NCI-H187 (cell line): ENCODE measurements around the gene IVL.
A peak's percentile ranks its signal among the peaks of the same experiment; 100 is the strongest.

Experiments used
- DNase-seq, 2 experiments: peaks; one replicate each; lab custom pipeline; 2025; lab: John Stamatoyannopoulos, UW

IVL gene, protein sequence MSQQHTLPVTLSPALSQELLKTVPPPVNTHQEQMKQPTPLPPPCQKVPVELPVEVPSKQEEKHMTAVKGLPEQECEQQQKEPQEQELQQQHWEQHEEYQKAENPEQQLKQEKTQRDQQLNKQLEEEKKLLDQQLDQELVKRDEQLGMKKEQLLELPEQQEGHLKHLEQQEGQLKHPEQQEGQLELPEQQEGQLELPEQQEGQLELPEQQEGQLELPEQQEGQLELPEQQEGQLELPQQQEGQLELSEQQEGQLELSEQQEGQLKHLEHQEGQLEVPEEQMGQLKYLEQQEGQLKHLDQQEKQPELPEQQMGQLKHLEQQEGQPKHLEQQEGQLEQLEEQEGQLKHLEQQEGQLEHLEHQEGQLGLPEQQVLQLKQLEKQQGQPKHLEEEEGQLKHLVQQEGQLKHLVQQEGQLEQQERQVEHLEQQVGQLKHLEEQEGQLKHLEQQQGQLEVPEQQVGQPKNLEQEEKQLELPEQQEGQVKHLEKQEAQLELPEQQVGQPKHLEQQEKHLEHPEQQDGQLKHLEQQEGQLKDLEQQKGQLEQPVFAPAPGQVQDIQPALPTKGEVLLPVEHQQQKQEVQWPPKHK

DNA sequence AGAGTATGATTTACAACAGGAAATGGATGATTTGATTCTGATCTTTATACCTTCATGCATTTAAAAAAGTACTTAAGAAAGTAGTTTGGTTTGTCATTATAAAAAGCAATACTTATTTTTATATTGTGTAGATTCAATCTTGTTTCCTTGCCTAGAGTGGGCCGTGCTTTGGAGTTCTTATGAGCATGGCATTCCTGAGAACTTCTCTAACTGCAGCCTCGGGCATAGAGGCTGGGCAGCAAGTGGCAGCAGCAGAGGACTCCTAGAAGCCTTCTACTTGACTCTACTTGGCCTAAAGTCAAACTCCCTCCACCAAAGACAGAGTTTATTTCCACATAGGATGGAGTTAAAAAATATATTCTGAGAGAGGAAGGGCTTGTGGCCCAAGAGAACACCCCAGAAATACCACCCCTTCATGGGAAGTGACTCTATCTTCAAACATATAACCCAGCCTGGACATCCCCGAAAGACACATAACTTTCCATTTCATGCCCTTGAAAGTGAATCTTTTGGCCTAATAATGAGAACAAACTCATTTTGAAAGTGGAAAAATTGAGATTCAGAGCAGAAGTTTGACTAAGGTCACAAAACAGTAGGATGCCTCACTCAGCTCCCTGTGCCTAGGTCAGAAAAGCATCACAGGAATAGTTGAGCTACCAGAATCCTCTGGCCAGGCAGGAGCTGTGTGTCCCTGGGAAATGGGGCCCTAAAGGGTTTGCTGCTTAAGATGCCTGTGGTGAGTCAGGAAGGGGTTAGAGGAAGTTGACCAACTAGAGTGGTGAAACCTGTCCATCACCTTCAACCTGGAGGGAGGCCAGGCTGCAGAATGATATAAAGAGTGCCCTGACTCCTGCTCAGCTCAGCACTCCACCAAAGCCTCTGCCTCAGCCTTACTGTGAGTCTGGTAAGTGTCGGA is at the start of gene IVL:
Gene IVL, plus strand, starts transcription at position 861 of the 916 bp plus-strand sequence. CDS start 1,252 bp downstream, outside the sequence.
- DNase-seq, result no peak

DNA sequence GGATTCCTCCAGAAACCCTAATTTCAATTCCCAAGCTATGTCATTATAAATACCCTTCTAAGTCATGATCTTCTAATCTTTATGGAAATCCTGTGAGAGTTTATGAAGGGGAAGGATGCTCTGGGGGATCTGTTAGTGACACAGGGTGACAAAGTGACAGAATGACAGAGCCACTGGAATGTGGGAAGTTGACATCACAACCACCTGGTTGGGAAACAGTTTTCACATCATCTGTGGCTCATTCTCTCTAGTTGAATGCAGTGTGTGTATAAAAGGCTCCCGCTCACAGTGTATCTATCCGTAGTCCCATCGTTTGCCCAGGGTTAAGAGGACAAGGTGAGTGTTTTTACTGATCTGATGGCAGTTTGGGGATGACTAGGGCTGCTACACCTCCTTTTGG is 48.6 kb upstream of the IVL start, which contains the start of gene LCE7A:
Gene LCE7A, plus strand, starts transcription at position 301 of the 400 bp plus-strand sequence. CDS start 702 bp downstream, outside the sequence.
- no peak for DNase-seq

DNA sequence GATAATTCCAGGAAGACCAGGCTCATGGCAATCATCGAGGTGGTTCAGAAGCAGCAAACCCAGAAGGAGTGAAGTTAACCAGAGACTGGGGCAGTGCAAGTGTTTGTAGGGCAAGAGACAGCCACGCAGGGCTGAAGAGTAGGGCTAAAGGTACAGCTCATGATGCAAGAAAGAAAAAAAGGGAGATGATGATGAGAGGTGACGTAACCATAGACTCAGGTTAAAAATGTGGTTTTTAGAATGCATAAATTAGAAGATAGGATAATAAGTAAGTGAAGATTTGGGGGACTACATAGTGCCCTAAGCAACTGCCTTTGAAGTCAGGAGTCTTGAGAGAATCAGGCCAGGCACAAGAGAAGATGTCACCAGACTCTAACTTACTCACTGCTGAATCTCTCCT is 48.2 kb upstream of the IVL start:
- DNase-seq, result no peak

DNA sequence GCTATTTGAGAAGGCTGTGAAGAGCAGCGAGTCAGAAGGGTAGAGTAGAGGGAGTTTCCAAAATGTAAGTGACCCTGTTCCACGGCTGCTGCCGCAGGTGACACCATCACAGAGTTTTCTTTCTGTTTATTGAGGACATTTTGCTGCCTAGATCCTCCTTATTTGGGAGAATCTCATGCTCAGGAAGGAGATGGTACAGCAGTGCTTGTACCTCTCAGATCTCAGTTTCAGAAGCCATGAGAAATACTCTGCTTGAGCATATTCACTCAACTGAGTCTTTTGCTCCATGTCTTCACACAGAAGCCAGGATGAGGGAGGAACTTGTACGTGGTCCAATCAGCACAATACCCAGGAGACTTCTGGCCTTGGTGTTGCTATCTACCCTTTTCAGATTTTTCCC is 47.0 kb upstream of the IVL start:
- no peak for DNase-seq

DNA sequence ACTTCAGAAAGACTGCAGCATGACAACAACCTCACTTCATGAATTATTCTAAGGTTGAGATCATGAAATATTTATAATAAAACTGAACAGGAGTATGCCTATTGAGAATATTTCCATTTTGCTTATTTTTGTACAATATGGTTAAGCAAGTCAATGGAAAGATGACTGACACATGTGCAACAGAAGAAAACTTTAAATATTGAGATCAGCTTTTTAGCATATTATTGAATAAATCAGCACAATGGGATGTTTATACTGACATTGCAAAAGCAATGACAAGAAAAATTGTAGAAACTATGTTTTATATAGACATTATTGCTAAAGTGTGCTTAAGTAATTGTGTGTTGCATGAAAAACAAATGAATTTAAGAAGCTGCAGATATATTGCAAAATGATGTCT is 43.9 kb upstream of the IVL start:
- DNase-seq, result no peak

DNA sequence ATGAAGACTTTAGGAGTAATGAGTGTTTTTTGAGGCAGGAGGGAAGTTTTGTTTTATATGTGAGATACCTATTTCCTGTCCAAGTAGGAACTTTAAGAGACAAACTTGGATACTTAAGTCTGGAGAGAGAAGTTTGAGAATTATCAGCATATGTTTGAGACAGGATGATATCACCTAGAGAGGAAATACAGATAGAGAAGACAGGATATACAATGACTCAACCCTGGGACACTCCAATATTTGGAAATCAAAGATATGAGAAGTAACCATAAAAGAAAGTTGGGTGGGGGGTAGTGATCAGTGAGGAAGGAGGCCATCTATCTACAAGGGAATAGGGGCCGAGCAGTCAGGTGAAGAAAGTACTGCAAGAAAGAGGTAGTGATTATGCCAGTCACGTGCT is 42.0 kb upstream of the IVL start:
- no peak for DNase-seq

DNA sequence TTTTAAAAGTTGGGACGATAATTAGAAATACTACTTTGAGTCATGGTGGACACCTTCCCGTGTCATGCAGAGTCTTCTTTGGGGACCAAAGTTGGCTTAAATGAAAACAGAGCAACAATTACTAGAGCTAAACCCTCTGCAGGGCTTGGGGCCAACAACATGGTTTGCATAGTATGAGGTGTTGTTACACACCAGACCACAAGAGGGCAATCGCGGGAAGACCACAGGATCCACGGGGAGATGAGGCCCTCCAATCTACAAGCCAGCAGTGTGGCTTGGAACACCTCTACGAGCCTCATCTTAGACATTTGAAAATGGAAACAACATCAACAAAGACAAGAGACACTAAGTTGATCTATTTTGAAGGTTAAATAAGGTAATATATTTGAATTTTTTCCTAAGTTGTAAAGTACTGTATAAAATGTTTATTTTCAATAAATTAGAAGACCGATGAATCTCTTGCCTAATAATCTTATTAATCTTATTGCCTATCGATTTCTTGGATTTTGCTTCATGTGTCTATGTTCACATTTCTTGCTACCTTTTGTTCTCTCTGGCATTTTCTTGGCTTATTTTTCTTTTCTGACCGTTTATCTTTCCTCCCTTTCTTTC is 38.4 kb upstream of the IVL start:
- DNase-seq, result peak; percentile 59 to 88

DNA sequence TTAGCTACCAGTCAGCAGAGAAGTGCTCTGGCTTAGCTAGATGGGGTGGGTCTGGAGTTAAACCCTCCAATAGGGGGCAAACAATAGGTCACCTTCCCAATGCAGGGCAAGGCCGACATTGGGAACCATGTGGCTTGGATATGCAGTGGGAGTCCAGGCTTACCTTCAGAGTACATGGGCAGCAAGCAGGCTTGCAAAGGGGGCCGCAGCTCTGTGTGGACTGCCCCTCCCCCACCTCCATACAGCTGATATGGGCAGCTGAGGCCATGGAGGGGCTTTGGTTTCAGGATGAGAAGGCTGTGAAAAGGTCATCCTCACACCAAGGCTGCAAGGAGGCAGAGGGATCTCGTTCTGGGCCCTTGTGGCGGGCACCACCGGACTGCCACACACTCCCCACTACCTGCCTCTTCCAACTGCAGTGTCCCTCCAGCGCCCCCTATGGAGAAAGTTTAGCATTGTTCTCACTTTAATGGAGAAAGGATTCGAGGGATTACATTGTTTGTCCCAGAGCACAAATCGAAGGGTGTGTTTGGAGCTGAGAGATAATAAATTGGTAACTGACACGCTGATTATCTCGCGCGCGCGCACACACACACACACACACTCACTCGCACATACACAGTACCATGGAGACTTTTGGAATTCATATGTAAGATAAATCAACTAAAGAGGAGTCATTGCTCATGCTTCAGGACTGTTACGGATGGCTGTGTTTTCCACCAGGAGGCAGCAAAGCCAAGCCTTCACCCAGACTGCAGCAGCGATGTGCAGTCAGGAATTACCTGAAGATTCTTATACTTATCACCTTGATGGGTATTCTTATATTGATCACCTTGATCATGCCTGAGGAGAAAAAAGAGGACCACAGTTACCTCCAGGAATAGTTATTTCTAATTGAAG is 37.3 kb upstream of the IVL start:
- DNase-seq, result peak; percentile 38 to 42

DNA sequence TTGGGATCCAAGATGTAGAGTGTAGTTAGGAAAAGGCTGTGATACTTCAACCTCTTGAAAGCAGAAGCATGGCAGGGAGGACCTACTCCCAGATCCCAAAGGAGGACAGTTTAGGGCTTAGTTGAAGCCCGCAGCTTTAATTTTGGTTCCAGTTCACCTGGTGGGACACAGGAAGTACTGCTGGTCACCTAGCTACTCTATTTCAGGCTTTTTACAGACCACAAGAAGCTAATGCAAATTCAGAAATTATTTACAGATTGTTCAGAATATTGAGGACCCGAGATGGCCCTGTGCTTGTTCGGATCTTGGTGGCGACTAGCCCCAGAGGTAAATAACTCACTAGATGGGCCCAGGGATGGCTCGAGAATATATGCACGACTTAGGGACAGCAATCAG is 36.6 kb upstream of the IVL start:
- DNase-seq, result no peak

DNA sequence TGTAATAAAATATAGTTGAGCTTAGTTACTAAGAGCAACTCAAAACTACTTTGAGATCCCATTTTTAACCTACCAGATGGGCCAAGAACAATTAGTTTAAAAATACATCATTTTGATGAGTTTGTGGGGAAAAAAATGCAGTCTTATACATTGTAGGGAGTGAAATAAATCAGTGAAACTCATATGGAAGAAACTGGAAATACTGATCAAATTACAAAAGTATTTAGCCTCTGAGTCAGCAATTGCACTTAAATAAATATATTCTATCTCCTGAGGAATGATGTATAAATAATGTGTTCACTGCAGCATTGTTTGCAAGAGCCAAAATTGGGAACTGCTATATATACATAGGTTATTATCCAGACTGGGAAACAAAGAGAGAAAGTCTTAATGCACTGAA is 34.9 kb upstream of the IVL start:
- DNase-seq, result no peak

DNA sequence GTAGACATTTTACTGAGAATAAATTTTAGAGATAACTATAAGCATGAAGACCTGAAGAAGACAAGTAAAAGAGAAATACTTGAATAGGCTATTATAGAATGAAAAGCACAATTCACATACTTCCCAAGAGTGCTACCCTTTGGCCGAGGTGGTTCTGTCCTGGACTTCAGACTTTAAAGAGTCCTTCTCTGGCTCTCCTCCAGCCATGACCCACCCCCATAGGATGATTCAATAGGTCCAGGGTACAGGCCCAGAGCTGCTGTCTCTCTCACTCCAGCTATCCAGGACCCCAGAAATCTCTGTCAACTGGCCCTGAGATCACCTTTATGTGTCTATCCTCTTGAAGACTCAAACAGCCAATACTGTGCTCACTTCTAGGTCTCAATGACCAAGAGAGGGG is 31.5 kb upstream of the IVL start:
- no peak for DNase-seq

DNA sequence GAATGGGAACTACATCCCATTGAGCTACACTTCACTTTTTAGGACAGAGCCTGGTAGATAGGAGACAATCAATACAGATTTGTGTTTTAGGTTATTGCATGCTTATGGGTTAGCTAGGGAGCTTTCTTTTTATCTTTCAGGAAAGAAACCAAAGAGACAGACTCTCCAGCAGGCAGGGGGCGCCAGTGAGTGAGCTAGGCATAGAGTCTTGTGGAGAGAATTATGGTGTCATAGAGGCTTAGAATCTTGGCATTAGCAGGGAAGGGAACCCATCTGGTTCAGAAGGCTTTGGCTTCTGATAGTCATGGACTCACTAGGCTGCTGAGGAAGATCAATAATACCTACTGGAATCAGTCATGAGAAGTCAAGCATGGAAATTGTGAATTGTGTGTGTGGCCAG is 30.3 kb upstream of the IVL start, which contains the start of gene SMCP:
Gene SMCP, plus strand, starts transcription at position 281 of the 400 bp plus-strand sequence. CDS start 6,101 bp downstream, outside the sequence.
- no peak for DNase-seq

DNA sequence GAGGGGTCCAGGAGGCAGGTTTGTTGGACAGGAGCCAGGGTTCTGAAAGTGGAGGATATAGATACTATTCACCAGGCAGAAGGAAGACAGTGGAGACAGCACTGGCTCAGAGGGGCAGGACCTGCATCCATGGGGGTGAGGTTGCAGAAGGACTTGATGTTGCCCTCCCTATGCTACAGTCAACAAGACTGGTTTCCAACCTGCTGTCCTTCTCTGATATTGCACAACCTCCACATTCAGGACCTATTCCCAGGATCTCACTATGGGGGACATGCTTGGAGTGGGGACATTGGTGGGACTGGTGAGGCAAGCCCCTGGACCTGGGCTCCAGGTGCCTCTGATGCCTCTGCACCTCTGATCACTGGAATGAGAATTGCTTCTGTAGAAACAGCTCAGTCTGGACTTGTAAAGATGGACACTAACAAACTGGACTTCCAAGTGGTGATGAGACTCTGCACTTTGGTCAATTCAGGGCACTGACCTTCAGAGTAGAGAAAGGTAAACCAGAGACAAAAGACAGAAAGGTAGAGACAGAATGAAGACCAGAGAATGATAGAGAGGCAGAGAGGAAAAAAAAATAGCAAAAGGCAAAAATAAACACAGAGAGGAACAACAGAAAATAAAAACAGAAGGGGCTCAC is 28.7 kb upstream of the IVL start:
- DNase-seq, result no peak

DNA sequence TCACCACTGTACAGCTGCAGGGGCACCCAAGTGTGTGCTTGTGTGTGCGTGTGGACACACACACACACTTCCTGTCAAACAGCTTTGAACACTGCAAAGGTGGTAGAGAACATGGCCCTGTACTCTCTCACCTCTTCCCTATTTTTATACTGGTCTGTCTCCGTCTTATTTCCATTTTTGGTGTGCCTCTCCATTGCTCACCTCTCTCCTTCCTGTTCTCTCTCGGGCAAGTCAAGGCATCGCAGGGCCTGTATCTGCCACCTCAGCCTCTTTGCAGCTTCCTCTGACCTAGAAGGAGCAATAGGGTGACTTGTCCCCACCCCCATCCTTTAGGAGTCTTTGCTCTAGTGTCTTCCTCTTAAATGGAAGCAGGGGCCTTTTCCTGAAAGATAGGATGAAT is 28.0 kb upstream of the IVL start:
- DNase-seq, result no peak

DNA sequence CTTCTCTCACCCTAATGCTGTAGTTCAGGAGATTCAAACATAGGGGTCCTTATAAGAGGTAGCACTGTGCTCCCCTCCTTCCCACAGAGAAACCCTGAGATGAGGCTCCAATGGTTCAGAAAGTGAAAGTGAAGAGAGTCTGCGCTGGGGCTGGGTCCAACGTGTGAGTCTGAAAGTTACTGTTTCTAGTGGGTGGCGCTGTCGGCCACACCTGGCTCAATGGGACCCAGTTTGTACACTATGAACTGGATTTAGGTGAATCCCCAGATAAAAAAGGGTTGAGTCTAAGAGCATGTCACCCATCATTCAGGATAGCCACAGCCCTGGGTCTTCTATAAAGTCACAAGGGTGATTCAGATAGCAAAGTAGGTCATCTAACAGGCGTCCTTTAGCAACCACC is 27.4 kb upstream of the IVL start:
- no peak for DNase-seq

DNA sequence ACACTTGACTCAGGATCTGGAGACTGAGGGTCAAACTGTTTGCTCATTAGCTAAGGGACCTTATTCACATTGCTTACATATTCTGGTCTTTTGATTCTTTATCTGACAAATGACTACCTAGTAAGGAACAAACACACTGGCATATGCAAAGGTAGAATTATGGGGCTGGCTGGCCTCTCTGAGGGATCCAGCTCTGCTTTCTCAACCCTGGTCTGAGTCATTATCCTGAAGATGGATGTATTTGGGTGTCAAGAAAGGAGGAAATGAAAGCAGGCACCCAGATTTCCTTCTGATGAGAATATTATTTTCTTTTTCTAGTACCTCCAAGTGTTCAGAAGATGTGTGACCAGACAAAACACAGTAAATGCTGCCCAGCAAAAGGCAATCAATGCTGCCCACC is 24.3 kb upstream of the IVL start:
- DNase-seq, result no peak

DNA sequence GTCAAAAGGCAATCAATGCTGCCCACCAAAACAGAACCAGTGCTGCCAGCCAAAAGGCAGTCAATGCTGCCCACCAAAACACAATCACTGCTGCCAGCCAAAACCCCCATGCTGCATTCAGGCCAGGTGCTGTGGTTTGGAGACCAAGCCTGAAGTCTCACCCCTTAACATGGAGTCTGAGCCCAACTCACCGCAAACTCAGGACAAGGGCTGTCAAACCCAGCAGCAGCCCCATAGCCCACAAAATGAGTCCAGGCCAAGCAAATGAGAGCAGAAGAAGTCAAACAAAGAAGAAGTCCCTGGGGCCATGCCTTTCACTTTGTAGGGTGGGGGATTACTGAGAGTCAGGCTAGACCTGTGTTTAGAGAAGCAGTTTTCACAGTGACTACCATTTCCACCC is 23.8 kb upstream of the IVL start:
- no peak for DNase-seq

DNA sequence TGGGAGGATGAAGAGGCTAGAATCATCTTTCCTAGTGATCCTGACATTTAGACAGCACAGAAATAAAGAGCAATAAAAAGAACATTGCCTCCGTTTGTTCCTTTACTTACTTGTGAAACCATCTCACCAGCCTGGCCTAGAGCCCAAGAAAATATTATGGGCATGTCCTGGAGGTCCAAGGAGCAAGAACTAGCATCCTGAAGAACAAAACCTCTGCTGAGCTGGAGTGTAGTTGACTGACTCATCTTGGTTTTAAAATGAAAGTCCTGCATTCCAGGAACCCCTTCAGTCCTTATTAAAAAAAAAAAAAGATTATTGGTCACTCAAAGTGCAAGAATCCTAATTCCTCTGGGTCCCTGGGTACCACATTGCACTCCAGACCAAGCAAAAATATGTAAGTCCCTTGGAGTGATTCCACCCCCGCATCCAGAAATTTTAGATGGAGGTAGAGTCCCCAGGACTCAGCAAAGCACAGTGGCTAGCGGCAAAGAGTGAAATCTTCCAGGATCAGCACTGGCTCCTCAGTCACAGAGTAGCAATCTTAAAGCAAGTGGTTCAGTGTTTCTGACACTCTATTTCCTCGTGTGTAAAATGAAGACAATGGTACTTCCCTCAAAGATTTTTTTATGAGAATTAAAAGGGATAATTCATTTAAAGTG is 23.3 kb upstream of the IVL start:
- DNase-seq, result no peak

DNA sequence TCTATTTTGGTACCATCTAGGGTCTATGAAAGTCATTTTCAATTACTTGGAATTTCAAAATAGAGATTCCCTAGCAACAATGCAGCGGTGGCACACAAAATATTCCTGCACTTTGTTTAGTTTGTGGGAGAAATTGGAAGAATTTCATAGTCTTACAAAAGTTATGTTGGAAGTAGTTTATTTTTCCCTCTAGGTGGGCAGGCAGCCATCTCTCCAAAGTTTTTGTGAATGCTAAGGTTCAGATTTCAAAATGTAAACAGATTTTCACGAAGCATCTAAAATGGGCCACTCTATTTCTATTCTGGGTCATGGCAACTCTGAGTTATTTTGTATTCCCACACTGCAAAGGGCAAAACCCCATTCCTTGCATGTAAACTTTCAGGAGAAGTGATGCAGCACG is 22.3 kb upstream of the IVL start:
- no peak for DNase-seq
